GM21529 (cell line): ENCODE measurements around the gene LRRC23.

Experiments
- ATAC-seq: cut with Tn5 transposase; IDR thresholded peaks from one replicate; pipeline ENCODE4 v1.9.1; 2021; ENCODE audit not compliant: unreplicated experiment

Gene LRRC23

DNA sequence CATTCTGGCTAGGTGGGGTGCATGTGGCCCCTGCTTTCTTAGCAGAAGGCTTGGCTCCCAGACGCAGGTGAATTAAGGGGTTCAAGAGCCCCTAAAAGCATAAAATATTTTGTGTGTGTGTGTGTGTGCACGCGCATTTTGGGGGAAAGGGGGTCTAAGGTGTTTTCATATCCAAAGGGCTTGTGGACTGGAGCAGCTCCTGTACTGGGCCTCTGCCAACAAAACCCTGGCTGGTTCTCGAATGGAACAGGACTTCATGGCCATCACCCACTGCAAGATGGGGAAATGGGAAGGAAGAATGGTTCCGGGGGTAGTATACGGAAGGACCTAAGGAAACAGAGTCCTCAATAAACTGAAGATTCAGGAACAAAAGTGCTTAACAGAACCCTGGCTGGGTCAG is 19.2 kb downstream of the LRRC23 start:
- ATAC-seq = no peak

DNA sequence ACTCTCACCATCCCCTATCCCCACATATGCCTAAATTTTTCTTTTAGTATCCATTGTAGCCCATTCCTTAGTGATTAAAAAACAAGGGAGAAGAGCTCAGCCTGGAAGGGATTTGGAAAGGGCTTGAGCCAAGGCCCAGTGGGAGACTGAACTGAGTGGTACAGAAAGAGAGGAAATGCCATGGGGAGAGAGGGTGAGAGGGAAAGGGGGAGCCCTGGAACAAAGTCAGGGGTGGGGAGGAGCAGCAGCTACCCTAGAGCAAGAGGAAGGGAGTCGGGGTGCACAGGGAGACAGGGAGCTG is 20.6 kb downstream of the LRRC23 start:
- ATAC-seq = no peak

DNA sequence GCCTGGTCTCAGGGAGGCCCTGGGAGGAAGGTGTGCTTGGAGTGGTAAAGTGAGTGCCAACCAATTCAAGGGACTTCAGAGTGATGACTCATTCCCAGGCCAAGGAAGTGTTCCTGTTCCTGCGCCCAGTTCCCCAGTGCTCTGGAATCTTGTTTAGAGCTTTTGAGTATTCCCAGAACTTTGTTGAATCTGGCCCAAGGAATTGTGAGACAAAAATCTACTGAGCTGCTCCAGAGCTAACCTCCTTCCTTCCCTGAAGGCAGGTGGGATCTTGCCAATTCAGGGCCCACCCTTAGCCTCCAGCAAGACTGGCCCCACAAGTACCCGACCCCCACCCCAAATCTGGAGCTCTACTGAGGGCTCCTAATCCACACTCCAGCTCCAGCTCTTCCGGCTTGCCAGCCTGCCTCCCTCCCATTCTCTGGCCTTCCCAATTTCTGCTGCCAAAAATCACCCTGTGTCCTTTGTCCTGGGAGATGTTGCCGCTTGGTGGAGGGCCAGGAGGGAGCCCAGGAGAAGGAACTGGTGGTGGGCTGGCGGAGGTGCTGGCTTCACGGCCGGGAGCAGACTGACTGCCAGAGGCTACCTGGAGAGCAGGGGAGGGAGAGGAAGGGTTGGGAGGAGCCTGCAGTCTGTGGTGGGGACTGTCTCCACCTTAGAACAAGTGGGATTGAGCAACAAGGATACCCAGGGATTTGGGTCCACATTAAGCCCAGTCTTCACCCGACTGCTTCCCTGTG is 21.1 kb downstream of the LRRC23 start:
- no peak for ATAC-seq

DNA sequence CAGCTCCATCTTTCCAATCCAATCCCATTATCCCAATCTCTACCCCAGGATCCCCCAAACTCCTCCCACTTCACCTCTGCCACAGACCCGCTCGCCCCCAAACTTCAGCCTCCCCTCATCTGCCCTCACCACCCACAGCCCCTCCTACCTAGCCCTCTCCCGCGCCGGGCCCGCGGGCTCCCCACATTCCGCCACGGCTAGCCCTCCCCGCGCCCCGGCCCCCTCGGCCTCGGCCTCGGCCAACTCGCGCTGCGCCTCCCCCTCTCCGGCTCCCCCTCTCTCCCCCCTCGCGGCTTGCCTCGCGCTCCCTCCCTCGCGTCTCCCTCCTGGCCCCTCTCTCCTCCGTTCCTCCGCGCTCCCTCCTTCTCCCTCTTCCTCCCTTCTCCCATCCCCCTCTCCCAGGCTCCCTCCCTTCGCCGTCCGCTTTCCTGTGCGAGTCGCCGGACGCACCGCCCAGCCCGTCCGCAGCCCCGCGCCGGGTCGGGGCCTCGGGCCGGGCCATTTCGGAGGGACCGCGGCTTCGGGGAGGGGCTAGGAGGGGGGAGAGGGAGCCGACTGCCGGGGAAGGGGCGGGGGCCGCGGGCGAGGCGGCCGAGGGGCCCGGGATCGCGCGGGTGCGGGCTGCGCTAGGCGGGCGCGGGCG is 22.9 kb downstream of the LRRC23 start, which contains the start of gene ATN1:
Gene ATN1, plus strand, starts transcription at position 581 of the 643 bp plus-strand sequence. CDS start 6,043 bp downstream, outside the sequence.
- ATAC-seq = no peak

DNA sequence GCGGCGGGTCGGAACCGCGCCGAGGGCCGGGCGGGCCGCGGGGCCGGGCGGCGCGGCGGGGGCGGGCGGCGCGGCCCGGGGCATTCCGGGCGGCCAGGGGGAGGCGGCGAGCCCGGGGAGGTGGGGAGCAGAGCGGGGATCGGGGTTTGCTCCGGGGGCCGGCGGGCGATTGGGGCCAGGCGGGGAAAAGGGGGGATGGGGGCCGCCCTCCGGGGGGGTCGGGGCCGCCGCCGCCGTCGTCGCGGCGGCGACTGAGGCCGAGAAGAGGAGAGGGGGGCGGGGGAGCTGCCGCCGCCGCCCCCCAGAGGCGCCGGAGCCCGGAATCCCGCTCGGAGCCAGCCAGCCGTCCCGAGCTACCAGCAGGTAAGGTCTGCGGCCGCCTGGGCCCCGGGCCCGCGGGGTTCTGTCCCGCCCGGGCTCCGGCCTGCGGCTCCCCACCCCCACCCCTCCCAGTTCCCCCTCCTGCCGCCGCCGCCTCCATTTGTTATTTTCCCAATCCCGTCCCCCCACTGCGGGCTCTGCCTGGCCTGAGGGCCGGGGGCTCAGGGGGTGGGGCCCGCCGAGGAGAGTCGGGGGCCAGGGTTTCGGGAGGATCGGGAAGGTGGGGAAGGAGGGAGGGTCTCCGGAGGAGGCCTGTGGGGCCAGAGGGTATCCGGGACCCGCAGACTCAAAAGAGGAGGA is 23.5 kb downstream of the LRRC23 start:
- no peak for ATAC-seq

DNA sequence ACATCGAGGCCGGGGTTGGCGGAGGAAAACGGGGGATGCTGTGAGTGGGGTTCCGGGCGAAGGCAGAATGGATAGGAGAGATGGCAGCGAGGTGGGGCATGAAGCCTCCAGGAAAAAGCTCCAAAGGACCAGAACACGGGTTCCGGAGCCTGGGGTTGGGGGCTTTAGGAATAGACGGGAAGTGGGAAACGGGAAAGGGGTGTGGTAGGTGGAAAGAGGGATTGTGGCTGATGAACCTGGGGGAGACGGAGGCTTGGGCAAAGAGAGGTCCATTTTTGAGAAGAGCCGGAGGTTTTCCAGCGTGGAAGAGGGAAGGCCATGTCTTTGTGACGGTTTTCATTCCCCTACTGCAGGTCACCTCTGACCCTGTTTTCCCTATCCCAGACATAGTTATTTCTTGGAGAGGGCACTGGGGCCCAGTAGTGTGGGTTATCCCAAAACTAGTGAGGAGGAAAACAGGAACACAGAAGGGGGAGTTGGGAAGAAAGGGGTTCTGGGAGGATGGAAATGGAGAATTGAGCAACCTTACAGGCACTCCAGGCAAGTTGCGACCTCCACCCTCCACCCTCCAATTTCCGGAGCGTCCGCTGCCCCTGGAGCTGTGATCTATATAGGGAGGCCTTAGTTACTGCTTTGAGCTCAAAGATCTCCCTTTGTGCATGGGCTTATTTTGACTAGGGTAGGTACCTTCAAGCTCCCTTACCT is 24.2 kb downstream of the LRRC23 start:
- ATAC-seq = no peak

DNA sequence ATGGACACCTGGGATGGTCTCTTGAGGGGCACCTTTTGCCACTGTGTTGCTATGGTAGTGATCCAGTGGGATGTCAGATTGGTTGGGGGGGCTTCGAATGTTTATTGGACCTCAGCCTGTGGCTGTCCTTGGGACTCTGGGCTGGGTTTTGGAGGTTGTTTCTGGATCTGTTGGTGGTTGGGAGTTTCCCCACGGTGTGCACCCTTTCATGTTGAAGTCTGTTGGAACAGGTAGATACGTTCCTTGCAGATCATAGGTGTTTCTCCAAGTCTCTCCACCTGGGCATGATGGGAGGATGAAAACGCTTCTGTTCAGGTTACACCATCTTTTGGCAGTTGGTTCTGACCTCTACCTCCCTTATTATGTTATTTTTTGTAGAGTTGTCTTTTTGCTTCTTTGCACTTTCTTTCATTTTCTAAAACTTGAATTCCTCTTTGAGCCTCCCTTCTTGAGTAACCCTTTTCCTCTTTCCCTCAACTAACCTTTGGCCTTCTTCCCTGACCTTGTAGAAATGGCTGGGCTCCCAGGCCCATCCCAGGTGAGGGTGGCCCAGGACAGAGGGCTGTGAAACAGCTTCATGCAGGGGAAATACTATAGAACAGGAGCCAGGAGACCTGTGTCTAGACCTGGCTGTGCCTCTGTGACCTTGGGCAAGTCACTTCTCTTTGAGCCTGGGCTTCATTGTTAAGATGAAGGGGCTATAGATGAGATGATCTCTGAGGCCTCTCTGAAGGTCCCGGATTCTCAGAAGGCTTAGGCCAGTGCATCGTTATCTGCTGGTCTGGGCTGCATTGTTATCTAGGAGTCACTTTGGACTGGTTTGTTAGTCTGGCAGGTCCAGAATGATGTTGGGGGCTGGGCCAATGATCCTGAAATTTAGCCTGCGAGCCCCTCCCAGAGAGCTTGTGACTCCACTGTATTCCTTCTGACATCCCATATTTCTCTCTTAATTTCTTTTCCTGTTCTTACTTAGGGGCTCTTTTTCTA is 25.1 kb downstream of the LRRC23 start:
- no peak for ATAC-seq

DNA sequence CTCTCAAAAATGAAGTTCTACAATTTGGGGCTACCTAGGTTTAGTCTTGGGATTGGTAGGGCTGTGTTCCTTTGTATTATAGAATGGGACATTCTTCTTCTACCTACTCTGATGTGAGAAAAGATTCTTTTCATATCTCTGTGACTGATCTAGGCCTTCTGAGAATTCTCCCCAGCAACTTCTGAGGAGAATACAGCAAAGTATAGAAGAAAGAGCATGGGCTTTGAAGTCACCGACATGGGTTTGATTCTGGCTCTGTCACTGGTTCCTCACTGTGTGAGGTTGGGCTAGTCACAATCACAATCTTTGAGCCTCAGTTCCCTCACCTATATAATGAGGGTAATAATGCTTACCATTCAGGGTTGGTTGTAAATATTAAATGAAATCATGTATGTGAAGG is 28.1 kb downstream of the LRRC23 start:
- ATAC-seq = no peak

DNA sequence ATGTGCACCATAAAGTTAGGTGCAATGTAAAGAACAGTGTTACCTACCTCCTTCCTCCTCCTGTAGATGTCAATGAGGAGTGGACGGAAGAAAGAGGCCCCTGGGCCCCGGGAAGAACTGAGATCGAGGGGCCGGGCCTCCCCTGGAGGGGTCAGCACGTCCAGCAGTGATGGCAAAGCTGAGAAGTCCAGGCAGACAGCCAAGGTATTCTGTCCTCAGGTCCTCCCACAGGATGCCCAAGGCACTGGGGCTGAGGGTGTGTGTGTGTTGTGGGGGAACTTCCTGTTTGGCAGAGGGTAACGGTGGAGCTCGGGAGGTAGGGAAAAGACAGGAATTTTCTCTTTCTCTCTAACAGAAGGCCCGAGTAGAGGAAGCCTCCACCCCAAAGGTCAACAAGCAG is 29.5 kb downstream of the LRRC23 start:
- ATAC-seq = no peak

DNA sequence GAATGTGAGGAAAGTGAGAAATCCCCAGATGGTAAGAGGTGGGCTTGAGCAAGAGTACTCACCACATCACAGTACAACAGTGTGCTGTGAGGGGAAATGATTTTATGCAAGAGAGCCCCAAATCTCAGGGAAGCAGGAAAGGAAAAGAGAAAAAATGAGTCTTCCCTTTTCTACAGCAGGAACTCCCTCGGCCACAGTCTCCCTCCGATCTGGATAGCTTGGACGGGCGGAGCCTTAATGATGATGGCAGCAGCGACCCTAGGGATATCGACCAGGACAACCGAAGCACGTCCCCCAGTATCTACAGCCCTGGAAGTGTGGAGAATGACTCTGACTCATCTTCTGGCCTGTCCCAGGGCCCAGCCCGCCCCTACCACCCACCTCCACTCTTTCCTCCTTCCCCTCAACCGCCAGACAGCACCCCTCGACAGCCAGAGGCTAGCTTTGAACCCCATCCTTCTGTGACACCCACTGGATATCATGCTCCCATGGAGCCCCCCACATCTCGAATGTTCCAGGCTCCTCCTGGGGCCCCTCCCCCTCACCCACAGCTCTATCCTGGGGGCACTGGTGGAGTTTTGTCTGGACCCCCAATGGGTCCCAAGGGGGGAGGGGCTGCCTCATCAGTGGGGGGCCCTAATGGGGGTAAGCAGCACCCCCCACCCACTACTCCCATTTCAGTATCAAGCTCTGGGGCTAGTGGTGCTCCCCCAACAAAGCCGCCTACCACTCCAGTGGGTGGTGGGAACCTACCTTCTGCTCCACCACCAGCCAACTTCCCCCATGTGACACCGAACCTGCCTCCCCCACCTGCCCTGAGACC is 31.0 kb downstream of the LRRC23 start:
- ATAC-seq = no peak

DNA sequence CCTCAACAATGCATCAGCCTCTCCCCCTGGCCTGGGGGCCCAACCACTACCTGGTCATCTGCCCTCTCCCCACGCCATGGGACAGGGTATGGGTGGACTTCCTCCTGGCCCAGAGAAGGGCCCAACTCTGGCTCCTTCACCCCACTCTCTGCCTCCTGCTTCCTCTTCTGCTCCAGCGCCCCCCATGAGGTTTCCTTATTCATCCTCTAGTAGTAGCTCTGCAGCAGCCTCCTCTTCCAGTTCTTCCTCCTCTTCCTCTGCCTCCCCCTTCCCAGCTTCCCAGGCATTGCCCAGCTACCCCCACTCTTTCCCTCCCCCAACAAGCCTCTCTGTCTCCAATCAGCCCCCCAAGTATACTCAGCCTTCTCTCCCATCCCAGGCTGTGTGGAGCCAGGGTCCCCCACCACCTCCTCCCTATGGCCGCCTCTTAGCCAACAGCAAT is 31.6 kb downstream of the LRRC23 start:
- no peak for ATAC-seq

DNA sequence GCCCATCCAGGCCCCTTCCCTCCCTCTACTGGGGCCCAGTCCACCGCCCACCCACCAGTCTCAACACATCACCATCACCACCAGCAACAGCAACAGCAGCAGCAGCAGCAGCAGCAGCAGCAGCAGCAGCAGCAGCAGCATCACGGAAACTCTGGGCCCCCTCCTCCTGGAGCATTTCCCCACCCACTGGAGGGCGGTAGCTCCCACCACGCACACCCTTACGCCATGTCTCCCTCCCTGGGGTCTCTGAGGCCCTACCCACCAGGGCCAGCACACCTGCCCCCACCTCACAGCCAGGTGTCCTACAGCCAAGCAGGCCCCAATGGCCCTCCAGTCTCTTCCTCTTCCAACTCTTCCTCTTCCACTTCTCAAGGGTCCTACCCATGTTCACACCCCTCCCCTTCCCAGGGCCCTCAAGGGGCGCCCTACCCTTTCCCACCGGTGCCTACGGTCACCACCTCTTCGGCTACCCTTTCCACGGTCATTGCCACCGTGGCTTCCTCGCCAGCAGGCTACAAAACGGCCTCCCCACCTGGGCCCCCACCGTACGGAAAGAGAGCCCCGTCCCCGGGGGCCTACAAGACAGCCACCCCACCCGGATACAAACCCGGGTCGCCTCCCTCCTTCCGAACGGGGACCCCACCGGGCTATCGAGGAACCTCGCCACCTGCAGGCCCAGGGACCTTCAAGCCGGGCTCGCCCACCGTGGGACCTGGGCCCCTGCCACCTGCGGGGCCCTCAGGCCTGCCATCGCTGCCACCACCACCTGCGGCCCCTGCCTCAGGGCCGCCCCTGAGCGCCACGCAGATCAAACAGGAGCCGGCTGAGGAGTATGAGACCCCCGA is 32.2 kb downstream of the LRRC23 start:
- peak; percentile 10 for ATAC-seq

DNA sequence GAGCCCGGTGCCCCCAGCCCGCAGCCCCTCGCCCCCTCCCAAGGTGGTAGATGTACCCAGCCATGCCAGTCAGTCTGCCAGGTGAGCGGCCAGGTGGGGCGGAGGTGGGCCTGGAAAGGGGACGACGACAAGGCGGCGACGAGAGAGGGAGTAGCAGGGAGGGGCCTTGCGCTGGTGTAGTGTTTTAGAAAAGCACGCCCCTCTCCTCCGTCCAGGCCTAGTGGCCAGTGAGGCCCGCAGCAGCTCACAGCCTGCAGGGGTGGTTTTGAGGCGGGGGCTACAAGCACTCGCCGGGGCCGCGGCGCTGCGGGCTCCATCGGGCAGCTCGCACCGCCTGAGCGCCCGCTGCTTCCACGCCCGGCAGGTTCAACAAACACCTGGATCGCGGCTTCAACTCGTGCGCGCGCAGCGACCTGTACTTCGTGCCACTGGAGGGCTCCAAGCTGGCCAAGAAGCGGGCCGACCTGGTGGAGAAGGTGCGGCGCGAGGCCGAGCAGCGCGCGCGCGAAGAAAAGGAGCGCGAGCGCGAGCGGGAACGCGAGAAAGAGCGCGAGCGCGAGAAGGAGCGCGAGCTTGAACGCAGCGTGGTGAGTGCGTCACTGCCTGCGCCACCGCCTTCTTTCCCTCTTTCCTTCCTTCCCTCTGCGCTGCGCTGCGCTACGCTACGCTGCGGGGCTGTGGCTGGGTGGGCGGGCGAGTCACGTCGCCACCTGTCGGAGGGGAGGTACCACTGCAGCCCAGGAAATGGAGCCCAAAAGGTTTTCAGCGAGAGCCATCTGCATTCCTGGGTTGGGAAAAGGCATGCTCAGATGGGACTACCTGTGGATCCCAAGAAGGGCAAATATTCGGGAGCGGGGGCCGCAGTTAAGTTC is 33.1 kb downstream of the LRRC23 start:
- peak; percentile 84 for ATAC-seq

DNA sequence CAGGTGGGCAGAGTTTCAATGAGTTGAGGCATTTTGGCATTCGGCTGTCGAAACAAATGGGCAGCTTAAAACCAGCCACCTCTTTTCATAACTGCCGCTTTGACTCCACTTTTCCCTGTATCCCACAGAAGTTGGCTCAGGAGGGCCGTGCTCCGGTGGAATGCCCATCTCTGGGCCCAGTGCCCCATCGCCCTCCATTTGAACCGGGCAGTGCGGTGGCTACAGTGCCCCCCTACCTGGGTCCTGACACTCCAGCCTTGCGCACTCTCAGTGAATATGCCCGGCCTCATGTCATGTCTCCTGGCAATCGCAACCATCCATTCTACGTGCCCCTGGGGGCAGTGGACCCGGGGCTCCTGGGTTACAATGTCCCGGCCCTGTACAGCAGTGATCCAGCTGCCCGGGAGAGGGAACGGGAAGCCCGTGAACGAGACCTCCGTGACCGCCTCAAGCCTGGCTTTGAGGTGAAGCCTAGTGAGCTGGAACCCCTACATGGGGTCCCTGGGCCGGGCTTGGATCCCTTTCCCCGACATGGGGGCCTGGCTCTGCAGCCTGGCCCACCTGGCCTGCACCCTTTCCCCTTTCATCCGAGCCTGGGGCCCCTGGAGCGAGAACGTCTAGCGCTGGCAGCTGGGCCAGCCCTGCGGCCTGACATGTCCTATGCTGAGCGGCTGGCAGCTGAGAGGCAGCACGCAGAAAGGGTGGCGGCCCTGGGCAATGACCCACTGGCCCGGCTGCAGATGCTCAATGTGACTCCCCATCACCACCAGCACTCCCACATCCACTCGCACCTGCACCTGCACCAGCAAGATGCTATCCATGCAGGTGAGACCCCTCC is 34.0 kb downstream of the LRRC23 start:
- ATAC-seq = no peak

DNA sequence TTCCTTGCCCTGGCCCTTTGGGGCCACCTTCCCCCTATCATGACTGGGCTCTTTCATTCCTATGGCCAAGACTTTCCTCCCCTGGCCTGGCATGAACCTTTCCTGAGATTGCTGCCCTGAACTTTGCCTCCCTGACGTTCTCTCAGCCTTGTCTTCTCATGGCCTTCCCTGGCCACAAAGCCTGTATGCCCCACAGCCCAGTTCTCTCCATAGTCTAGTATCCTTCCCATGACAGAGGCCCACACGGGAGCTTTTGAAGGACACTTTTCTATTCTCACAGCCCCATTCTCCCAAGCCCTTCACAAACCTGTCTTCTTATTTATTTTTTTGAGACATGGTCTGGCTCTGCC is 34.5 kb downstream of the LRRC23 start:
- no peak for ATAC-seq

DNA sequence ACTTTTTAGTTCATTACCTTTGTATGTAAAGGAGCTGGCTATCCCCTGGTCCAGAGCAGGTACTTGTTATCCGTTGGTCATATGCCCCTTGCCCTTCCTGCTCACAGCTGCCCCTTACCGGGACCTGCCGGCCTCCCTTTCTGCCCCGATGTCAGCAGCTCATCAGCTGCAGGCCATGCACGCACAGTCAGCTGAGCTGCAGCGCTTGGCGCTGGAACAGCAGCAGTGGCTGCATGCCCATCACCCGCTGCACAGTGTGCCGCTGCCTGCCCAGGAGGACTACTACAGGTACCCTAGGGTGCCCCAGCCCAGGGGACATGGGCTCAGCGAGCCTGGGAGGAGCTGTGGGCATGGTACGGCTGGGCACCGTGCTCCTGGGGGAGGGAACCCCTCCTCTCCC is 36.6 kb downstream of the LRRC23 start:
- ATAC-seq = no peak

DNA sequence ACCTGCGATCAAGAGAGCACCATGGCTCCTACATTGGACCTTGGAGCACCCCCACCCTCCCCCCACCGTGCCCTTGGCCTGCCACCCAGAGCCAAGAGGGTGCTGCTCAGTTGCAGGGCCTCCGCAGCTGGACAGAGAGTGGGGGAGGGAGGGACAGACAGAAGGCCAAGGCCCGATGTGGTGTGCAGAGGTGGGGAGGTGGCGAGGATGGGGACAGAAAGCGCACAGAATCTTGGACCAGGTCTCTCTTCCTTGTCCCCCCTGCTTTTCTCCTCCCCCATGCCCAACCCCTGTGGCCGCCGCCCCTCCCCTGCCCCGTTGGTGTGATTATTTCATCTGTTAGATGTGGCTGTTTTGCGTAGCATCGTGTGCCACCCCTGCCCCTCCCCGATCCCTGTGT is 37.2 kb downstream of the LRRC23 start:
- no peak for ATAC-seq
